HG02759 (cell line): ENCODE data around the gene GPX2.

Experiments used
- ATAC-seq: cut with Tn5 transposase; IDR thresholded peaks from one replicate; pipeline ENCODE4 v1.9.1; 2021; ENCODE audit warnings: mild to moderate bottlenecking, moderate library complexity; ENCODE audit not compliant: unreplicated experiment

Gene GPX2

DNA sequence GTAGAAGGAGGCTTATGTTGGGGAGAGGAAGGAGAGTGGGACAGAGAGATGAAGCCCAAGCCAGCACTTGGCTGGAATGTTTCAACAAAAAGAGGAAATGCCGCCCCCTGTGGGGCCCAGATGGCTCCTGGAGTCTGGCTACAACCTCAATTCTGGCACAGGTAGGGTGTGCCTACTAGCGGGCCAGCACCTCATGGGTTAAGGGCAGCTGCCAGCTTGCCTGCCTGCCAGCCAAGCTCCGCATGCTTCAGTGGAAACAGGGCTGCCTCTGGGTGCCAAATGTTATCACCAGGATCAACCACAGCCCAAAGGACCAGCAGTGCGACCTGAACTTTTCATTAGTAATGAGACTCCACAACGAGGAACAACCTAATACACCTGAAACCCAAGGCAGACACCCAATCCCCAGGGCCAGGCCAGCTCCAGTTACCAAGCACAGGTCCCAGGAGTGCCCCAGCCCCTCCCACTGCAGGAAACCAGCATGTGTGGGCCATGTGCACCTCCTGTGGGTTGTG lies 18.3 kb upstream of the GPX2 start:
- no peak for ATAC-seq

DNA sequence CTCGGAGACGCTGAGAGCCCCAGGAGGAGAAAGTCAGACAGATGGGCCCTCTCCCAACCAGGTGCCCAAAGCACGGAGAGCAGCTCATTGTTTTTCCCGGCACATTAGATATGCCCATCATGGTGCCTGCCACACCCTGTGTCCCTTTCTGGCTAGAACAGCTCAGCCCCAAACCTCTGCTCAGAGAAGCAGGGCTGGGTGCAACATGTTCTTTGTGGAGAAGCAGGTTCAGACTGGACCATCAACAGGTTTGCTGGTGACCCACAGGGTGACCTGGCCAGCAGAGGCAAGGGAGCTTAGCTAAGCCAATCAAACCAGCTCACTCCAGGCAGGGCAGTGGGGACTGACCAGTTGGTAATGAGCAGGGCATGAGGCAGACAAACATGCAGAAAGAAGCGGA lies 16.2 kb upstream of the GPX2 start:
- no peak for ATAC-seq

DNA sequence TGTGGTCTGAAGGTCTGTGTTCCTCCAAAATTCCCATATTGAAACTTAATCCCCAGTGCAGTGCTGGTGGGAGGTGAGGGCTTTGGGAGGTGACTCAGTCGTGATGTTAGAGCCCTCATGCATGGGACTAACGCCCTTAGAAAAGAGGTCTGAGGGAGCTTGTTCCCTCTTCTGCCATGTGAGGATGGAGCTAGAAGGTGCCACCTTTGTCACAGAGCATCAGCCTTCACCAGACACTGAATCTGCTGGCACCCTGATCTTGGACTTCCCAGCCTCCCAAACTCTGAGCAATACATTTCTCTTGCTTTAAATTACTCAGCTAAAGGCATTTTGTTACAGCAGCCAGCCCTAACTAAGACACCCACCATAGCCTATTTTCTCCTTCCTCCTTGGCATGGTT lies 15.7 kb upstream of the GPX2 start:
- no peak for ATAC-seq

DNA sequence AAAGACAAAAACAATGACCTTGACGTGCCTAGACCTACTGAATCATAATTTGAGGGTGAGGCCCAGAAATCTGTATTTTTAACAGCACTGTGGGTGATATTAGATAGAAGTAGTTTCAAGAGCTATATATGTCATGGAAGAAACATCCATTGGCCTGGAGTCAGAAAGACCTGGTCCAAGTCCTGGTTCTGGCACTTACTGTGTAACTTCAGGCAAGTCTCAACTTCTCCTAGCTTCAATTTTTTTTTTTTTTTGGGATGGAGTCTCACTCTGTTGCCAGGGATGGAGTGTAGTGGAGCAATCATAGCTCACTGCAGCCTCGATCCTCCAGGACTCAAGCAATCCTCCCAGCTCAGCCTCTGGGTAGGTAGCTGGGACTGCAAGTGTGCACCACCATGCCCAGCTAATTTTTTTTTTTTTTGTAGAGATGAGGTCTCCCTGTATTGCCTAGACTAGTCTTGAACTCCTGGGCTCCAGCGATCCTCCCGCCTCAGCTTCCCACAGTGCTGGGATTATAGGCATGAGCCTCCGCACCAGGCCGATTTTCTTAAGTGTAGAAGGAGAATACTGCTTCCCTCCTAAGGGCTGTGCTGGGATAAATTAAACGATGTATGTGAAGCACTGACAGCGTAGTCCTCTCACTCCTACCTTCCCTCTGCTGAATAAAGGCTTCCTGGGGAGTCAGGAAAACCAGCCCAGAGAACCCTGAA lies 14.3 kb upstream of the GPX2 start:
- ATAC-seq: no peak

DNA sequence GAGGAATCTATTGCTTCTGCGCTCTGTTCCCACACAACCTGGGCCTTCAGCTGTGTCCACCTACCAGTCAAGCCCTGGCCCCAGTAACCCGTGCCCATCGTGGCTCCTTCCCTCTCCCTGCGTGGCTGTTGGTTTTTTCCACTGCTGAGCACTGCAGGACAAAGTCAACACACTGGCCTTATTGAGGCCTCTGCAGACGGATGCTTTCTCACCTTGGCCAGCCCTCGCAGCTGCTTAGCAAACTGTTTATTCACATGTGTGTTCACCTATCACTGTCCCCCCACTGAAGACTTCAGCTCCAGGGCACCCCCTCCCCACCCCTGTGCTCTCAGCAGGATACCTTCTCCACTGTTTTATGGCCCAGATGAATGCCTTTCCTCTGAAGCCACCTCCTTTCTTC lies 12.8 kb upstream of the GPX2 start:
- no peak for ATAC-seq

DNA sequence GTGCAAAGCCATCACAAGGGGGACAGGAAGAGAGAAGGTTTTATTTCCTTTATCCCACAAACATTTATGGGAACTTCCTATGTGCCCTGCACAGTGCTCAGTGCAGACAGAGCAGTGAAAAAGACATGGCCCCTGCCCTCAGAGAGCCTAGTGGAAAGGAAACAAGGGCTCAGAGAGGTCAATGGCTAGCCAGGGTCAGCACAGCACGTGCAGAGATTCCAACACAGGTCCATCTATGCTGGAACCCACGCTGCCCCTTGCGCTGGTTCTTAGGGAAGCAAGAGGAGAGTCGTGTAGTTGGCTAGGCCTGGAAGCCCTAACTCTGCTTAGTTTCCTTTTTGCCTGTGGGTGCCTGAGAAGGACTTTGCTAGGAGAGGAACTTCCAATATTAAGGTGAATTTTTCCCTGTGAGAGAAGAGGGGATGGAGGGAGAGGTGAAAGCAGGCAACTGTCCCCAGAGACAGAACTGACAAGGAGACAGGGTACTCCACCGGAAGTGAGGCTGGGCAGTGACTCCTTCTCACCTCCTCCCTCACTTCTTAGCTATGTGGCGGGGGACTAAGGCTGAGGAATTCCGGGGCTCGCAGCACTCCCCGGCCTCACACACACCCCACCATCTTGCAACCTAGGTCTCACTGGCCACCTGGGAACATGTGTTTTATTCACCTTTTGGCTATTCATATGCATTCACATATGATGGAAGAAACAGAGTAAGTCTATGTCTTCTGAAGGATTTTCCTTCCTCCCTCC lies 12.1 kb upstream of the GPX2 start:
- no peak for ATAC-seq

DNA sequence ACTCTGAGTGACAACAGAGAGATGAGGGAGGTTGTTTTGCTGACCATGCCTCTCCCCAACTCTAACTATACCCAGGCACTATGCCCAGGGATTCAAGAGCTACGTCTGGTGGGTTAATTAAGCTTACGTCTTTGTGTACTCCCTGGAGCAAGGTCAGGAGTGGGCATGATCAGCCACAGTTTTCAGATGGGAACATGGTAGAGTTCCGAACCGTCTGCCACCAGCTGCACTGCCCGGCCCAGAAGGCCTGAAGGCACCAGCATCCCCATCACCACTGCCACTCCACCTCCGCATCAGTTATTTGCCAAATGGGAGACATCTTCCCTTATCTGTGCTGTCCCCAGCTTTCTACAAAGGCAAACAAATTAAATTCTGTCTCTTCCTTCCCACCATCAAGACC lies 11.1 kb upstream of the GPX2 start:
- ATAC-seq: no peak

DNA sequence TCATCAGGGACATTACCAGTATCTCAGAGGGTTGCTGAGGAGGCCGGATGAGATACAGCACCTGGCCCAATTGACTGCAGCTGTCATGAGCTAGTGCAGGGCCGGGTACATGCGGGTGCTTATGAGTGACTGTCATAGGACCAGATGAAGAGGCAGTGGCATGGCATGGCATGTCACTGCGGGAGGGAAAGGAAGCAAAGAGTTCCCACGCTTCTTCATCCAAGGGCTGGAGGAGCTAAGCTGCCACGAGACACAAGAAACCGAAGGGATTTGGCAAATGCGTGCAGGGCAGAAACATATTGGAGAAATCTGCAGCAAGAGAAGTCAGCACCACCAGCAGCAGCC lies 10.7 kb upstream of the GPX2 start:
- no peak for ATAC-seq

DNA sequence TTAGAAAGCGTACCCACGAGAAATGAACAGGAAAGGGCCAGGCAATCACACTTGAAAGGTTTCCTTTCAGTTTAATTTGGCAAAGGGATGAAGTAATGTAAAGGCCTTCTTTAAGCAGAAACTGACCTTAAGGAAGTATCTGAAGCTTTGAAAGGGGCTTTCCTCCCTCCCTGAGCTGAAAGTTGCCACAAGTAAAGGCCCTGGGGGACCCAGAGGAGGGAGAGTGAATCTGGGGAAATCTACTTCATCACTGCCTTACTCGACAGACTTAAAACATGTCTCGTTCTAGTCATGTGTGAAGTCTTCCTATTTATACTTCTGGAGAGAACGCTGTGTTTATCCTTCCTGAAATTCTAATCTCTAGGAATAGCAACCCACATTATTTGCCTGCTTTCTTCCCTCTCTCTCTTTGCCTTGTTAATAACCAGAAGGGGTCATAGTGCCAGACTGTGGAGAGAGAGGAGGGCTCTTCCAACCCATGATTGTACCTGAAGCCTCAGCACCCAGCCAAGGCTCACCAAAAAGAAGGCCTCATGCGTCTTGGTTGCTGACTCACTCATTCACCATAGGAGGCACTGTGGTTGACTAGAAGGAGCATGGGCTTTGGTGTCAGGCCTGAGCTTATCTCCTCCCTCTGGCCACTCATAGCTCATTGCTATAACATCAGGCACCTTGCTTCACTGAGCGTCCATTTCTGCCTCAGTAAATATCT lies 10.2 kb upstream of the GPX2 start:
- peak; percentile 79 for ATAC-seq

DNA sequence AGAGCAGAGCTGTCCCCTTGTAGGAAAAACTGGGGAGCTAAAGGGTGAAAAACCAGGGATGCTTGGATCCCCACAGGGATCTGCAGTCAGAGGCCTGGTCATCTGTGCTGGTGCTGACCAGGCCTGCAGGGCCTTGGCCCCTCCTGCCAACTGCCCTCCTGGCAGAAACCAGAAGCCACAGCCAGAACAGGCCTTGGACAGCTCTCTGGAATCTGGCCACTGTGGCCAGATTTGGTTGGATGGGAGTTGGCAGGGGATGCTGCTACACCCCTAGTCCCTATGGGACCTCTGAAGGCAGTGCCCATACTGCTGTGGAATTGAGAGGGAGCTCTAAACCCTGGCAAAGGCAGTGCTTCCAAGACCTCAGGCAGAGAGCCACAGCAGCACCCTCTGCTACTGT lies 9.2 kb upstream of the GPX2 start:
- ATAC-seq: no peak

DNA sequence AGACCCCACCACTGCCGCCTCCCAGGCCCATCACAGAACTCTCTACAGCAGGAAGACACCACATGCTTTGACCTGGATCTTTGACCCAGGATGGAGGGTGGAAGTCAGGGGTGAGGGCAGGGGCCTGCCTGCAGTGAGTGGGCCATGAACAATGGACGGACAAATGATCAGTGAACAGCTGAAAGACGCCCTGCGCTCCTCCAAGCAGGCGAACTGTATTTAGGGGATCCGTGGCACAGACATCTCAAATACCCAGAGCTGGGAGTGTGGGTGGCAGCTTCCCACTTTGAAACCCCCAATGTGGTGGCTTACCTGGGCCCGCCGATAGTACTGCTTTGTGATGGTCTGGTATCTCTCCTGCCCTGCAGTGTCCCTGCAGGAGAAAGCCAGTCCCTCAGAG lies 8.7 kb upstream of the GPX2 start:
- no peak for ATAC-seq

DNA sequence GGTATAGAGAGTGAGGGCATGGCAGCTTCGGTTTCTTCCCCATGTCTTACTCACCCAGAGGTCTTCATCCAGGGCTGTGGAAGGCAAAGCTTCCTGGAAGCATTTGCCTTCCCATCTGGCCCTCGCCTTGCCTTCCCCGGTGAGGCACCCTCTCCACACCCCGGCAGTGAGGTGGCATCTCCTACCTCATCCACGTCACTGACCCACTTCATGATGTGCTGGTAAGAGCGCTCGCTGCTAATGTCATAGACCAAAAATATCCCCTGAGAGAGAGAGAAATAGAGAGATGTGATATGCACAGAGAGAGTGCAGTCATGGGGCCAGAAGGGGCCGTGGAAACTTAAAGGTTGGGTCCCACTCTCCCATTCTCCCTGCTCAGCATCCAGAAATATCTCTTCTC lies 8.3 kb upstream of the GPX2 start:
- ATAC-seq: no peak

DNA sequence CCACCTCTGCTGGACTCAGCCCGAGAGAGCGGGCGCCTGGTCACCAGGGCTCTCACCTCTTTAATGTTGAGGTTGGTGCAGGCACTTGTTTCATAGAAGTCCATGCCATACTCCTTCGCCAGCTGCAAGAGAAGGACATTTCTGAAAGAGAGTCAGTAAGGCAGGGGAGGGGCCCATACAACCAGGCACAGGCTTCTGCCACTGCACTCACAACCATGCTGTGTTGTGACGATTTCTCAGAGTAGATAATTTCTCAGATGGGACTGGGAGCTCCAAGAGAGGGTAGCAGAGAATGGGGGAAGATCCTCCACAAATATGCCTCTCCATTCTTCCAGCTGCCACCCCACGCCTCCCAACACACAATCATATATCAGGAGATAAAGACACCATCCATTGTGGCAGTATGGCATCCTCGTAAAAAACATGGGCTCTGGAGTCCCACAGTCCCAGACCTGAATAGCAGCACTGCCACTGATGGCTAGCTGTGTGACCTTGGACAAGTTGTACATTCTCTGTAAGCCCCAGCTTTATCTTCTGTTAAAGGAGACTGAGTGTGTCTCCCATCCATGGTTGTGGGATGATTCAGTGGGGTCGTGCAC lies 6.2 kb upstream of the GPX2 start:
- no peak for ATAC-seq

DNA sequence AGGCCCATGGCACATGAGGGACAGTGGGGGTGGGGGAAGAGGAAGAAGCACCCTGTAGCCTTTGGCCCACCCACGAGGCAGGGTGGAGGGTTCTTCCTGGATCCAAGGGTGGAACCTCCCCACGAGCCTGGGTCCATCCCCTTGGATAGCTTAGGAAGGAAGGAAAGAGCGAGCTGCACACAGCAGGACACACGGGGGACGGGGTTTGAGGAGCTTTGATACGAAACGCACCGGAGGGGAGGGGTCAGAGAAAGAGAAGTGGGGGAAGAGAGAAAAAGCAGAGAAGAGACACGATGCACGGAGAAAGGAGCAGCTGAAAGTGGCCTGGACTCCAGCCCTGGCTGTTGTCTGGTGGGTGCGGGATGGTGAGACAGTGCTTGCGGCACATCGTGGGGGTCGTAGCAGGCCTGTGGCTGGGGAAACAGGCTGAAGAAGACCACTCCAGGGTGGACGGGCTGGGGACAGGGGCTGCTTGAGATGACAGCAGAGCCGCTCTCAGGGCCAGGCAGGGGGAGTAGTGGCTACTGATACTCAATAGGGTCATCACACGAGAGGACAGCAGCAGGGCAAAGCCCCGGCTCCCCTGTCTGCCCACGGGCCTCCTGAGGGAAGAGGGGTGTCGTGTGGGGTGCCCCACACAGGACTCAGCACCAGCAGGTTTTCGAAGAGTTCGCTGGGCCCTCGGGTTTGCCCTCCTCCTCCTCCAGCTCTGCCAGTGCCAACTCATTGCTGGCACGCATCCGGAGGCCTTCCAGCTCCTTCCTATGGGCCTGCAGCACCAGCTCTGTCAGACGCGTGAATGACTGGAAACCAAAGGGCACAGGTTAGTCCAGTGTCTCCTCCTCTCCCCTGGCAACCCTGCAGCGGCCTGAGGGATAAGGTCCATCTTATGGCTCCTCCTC lies 5.4 kb upstream of the GPX2 start:
- no peak for ATAC-seq

DNA sequence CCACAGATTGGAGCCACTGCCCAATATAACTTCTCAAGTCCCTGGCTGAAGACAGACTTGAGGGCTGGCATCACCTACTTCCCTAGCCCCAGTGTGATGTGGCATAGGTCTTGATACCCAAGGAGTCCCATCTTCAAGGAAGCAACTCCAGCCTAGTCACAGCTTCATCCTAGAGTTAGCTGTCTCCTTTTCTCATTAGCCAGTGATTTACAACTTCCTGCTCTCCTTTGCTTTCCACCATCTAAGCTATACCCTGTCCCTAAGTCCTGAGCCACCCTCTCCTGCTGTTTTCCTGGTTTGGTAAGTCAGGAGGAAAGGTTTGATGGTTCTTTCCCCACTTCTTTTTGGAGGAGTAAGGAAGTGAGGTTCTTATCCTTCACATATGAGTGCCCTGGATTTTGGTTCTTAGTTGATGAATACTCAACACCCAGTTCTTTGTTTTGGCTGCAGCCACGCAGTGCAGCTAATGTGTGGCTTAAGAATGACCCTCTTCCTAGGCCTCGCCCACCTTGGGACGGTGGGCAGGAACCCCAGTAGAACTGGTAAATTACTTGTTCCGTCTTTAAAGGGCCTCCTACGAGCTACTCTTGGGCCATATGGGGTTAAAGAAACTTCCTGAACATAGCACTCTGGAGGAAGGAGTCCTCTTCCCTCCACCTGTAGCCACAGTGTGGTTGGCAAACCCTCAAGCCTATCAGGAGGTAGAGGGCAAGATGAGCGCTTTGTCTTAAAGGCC lies 3.9 kb upstream of the GPX2 start:
- ATAC-seq: no peak

DNA sequence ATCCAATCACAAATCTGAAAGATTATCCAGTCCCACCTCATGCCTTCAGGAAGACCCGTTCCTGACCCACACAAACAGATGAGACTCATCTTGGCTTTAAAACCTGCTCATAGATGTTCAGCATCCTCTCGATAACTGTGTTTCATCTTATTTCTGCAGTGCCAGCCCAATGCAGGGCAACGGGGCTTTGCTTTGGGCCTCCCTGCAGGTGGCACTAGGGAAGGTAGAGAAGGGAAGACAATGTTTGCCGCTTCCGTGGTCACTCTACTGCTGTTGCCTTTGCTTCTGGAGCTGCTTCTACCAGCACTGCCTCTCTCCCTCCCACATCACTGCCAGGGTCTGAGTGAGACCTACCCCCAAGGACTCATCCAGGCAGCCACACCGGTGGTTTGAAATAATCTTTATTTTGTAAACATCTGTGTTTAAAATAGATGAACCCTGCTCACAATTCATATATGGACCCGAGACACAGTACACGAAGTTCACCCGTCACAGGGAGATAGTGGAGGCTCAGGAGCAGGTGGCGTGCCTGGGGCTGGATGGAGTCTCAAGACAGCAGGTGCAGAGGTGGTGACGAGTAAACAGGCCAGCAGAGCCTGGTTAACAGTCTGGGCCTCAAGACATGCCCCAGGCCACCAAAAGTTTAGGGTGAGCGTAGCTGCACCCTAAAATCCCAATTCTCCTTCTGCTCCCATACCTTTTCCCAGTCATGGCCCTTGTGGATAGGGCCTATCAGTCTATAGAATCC lies 3.1 kb upstream of the GPX2 start:
- ATAC-seq: no peak

DNA sequence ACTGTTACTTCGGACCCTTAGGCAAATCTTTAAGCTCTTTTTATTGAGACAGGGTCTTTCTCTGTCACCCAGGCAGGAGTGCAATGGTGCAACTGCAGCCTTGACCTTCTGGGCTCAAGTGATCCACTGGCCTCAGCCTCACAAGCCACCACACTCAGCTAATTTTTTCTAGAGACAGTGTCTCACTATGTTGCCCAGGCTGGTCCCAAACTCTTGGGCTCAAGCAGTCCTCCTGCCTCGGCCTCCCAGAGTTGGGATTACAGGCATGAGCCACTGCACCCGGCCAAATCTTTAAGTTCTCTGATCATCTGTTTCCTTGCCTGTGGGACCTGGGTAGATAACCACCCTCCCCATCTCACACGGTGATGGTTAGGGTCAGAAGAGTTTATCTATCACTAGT lies 2.3 kb upstream of the GPX2 start:
- no peak for ATAC-seq

DNA sequence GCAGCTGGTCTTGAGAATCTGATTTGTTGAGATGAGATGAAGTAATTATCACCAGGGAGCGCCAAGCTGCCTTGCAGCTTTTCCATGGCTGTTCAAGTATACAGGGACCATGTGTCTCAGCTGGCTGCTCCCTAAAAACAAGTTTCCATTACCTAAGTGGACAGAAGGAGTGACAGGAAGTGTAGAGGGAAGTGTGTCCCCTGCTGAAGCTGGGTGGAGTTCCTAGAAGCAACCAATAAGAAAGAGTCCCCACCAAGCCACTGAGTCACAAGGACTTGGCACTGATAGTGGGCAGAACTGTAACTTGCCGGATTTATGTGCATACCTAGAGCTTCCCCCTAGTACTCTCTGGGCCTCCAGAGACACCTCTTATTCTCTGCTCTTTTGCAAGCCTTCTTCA lies 1.5 kb upstream of the GPX2 start:
- ATAC-seq: no peak

DNA sequence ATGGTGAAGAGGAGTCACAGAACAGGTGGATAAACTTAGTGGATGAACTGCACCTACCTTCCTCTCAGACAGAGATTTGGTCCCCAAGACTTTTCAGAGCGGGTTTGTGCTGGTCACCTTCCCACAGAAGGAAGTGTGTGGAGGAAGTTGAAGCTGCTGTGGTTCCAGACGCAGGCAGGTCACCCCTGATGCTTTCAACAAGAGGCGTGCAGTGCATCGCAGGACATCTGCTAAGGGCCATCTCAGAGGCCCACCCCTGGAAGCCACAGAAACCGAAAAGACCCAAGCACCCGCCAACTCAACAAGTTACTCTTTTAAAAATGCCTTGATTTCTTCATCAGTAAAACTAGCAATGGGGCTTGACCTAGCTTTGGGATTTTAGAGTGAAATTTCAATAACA lies 1.0 kb upstream of the GPX2 start:
- ATAC-seq: no peak
